HG03432 (cell line): ENCODE results near the gene ERBB3.
"Not testable (repeated sequence)": the region's sequence is repeated elsewhere in the genome, so short reads cannot be mapped to it uniquely, and the experiment has no call there.

Experiments
- ATAC-seq: cut with Tn5 transposase; IDR thresholded peaks from one replicate; pipeline ENCODE4 v1.9.1; 2021; ENCODE audit warnings: mild to moderate bottlenecking, moderate library complexity; ENCODE audit not compliant: unreplicated experiment

The ERBB3 gene

DNA sequence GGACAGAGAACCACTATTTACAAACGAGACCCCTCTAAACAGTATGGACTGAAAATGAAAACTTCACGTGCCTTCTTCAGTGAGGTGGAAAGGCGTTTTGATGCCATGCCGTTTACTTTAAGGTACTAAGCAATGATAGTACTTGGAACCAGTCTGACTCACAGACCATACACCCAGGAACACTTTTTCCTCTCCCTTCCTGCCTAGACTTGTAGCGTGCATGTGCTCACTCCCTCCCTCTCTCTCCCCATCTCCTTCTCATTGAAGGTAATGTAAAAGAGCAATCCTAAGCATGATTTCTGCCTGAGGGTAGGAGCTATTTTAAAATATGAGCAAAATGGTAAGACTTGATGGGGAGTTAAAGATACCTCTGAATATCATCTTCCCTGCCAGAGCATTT, 30.6 kb downstream of the ERBB3 start:
- no peak for ATAC-seq

DNA sequence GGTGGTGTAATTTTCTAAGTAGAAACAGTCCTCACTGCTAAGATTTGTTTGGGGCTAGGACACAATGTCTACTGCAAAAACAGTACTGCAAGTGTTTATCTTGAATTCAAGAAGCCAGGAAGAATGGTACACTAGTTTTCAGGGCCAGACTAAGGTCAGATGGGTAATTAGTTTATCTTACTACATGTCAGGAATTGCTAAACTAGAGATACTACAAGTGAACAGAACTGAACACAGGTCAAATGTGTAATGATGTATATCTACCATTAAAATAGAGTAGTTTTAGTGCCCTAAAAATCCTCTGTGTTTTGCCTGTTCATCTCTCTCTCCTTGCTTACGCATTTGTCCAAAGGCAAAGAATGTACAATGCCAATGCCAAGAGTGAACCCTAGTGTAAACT, 34.1 kb downstream of the ERBB3 start:
- no peak for ATAC-seq

DNA sequence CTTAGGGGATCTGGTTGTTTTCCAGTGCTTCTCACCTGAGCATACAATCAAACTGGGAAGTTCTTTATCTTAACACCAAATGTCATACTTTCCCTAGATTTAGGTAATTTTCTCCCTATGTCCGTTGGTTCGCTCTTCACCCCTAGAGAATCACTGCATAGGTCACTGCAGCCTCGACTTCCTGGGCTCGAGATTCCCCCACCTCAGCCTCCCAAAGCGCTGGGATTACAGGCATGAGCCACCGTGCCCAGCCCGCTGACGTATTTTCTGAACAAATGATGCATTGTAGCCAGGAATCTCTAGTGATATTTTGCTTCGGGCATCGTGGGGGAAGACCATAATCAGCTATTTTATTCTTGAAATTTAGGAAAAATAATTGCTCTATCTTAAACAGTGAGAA, 35.4 kb downstream of the ERBB3 start:
- ATAC-seq: no peak

DNA sequence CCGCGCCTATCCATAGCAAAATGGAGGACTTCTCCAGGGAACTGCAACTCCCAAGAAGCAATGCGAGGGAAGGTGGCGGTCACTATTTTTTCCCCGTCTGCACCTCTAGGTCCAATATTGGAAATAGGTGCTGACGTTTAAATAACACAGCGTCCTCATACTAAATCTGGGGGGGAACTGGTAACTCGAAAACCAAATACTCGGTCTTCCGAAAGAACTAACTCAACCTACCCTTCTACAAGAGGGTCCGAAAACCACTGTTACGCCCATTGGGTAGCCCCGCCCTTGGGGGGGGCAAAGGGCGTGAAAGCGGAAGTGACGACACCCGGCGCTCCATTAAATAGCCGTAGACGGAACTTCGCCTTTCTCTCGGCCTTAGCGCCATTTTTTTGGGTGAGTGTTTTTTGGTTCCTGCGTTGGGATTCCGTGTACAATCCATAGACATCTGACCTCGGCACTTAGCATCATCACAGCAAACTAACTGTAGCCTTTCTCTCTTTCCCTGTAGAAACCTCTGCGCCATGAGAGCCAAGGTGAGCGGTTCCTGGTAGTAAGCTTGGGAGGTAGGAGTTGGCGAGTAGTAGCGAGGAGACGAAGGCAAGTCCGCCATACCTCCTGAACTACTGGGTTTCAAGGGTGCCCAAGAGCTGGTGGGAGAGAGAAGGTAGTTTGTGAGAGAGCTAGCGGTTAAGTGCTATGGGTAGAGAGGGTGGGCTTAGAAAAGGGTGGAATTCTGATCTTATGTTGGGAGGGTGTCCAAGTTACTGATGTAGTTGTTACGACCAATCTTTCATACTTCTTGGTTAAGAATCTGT, 36.5 kb downstream of the ERBB3 start, which contains the start of gene RPL41:
Gene RPL41, plus strand, starts transcription at position 367 of the 815 bp plus-strand sequence.
- ATAC-seq: peak; percentile 43

DNA sequence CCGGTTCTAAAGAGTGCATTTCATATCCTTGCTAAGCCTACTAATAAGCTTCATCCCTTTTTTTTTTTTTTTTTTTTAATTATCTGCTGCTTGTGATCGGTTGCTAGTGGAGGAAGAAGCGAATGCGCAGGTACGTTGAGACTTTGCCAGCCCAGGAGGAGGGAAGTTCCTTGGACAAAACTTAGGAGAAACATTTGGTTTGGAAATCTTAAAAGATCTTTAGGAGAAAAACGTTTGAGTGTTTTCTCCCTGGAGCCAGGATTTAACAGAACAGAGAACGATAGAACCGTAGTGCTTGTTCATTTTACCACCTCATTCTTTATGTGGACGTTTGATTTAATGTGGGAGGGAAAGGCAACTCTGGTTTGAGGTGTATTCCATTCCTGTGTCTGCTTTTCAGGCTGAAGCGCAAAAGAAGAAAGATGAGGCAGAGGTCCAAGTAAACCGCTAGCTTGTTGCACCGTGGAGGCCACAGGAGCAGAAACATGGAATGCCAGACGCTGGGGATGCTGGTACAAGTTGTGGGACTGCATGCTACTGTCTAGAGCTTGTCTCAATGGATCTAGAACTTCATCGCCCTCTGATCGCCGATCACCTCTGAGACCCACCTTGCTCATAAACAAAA, 37.2 kb downstream of the ERBB3 start:
- not testable (repeated sequence) for ATAC-seq

DNA sequence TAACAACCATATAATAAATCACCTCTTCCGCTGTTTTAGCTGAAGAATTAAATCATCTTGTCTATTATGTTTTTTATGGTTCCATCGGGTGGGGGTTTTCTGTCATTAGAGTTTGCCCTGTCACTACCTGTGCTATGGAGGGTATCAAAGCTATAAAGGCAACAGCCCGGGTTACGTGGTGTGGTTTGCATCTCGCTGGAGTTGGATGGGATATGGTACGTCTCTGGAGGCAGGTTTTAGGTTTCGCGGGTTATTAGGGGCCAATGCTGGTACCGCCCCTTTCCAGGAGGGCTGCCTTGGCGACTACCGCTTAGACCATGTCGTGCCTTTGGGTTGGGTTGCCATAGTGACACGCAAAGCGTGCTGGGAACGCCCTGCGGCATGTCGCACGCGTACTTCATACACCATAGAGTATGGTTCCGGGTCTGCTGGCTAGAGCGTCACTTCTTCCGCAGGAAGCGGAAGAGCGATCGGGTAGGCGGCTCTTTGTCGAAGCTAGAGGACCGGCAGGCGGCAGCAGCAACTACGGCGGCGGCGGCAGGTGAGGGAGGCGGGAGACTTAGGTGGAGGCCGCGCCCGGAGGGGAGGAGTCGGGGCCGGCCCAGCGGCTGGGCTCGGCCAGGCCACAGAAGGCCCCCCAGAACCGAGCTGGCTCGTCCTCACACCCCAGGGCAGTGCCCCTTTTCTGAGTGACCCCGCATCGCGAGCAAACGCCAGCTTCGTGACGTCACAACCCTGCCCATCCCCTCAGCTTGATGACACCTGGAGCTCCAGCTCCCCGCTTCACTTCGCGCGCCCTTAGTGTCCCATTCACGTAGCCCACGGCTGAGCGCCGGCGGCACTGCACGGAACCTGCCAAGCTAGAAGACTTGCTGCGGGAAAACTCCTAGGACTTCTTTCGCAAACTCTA, 38.1 kb downstream of the ERBB3 start, which contains the start of gene ZC3H10:
Gene ZC3H10, plus strand, starts transcription at position 489 of the 910 bp plus-strand sequence. CDS start 2,297 bp downstream, outside the sequence.
- peak; percentile 76 for ATAC-seq

DNA sequence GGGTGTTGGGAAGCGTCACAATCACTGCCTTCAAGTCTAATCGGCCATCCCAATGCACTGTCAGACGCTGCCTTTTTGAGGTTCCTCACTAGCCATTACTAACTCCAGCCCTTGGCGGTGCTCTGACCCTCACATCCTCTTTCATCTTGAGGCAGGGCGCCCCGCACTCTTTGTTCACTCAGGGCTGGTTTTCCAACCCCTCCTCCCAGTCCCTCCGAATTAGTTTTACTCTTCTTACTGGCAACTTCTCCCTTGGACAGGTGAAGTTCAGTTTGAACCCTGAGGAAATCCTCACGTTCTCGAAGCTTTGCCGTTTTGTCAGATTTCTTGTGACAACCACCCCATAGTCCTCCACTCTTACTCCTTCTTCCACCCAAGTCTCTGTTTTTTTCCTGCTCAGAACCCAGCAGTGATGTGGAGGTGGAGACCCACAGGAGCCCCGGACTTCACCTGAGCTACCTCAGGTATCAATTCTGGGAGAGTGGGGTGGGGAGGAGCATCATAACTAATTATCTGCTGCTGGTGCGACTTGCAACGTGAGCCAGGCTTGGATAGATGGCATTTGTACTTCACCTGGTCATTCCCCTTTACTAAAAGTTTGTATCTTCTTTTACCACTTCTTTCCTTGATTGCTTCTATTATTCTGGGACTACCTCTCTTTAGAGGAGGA, 38.9 kb downstream of the ERBB3 start:
- peak; percentile 1 for ATAC-seq

DNA sequence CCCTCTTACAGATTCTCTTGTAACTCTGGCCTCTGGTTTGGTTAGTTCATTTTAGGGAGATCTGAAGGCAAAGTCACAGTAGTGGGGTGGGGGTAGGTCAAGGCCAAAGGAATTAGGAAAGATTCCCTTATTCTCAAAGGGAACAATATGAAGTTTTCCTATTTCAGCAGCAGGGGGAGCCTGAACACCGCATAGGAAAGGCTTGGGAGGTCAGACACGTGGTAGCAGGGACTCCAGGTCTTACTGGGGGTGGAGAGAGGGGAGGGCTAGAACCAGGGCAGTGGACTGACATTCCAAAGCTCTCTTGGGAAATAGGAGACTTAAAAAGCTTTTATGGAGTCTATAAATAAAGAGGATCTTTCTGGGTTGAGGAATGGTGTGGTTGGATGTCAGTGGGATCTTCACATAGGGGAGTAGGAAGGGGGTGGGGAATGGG, 39.4 kb downstream of the ERBB3 start:
- no peak for ATAC-seq

DNA sequence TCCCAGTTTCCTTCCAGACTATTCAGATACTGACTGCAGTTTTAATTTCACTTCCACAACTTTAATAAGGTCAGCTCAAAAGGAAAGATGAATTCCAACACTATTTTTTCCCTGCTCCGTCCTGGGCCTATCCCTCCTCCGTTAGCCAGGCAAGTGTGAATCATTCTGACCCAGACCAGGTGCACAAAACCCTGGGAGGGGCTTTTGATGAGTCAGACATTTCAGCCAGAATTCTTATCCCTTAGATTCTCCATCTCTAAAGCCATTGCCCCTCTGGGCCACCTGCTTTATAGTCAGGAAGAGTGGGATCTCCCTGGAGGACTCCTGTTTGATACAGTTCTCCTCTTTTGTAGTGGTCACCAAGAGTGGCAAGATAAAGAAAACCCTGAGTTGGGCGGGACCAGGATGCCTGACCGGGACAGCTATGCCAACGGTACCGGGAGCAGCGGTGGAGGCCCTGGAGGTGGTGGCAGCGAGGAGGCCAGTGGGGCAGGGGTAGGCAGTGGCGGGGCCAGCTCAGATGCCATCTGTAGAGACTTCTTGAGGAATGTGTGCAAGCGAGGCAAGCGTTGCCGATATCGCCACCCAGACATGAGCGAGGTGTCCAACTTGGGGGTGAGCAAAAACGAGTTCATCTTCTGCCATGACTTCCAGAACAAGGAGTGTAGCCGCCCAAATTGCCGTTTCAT, 40.3 kb downstream of the ERBB3 start:
- no peak for ATAC-seq

DNA sequence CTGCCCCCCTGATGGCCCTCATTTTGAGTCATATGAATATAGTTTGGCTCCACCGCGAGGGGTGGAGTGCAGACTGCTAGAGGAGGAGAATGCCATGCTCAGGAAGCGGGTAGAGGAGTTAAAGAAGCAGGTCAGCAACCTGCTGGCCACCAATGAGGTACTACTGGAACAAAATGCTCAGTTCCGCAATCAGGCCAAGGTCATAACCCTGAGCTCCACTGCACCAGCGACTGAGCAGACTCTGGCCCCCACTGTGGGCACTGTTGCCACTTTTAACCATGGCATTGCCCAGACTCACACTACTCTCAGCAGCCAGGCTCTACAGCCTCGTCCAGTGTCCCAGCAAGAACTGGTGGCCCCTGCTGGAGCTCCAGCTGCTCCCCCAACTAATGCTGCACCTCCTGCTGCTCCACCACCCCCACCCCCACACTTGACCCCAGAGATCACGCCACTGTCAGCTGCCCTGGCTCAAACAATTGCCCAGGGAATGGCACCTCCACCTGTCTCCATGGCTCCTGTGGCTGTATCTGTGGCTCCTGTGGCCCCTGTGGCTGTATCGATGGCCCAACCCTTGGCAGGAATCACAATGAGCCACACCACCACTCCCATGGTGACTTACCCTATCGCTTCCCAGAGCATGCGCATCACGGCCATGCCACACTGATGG, 41.4 kb downstream of the ERBB3 start:
- ATAC-seq: no peak

DNA sequence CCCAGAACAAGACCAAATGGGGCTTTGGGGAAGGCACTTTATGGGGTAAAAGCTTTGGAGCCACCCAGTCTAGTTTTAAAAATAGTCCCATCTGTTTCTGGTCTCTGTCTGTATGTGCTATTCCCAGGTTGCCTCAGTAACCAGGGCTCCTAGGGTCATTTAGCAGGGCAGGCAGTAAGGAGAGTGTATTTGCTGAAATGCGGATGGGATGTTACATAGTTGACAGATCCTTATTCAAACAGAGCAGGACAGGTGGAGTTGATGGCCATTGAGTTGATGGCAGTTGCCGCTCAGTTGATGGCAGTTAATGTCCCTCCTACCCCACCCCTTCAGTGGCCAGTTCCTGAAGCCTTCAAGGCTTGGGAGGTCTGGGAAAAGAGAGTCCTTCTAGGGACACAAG, 42.7 kb downstream of the ERBB3 start:
- no peak for ATAC-seq

DNA sequence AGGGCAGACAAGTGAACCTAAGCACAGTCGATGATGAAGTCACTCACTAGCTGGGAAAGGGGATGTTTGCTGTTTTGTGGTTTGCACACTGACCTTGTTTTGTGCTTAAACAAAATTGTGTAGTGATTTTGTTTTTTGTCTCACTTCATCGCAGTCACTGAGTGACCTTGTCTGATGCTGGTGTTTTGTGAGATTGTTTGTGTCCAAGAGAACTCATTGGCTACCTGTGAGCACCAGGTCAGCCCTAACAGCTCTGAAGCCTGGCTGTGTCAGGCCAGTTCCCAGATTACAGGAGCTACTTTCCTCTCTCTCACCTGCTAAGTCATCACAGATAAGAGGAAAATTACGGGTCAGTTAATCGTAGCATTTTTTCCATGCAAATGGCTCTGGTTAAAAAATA, 44.2 kb downstream of the ERBB3 start:
- ATAC-seq: no peak

DNA sequence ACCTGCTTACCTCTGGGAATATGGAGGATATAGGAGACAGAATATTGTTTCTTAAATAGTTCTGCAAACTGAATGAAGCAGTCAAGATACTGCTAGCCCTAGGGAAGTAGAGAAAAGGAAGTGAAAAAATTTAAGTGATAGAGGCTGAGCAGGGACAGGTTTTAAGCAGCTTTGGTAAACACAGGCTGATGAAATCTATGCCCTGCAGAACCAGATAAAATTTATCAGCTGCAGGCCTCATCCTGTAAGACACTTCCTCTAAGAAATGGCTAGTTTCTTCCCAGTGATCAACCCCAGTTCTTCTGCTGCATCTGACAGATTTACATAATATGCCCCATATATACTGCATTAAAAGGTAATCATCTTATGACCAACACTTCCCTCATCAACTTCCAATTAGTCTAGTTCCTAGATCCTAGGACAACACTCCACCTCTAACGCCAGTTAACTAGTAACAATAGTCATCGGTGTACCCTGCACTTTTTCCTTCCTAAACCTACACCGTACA, 46.8 kb downstream of the ERBB3 start:
- ATAC-seq: no peak

DNA sequence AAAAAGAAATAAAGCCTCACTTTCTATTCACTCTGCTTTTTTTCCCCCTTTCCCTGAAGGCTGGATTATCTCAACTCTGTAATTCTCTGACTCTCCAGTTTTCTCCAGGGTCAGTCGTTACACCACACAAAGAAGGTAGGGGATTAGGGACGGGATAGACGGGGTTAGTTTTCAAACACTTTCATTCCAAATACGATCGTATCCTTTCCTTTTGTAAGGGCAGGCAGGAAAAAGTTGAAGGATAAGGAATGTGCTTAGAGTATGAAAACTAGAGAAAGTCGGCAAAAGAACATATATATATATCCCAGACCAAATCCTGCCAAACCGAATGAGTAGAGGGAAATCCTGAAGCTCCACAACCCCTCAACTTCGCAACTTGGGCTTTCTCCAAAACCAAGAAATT, 47.5 kb downstream of the ERBB3 start:
- no peak for ATAC-seq

DNA sequence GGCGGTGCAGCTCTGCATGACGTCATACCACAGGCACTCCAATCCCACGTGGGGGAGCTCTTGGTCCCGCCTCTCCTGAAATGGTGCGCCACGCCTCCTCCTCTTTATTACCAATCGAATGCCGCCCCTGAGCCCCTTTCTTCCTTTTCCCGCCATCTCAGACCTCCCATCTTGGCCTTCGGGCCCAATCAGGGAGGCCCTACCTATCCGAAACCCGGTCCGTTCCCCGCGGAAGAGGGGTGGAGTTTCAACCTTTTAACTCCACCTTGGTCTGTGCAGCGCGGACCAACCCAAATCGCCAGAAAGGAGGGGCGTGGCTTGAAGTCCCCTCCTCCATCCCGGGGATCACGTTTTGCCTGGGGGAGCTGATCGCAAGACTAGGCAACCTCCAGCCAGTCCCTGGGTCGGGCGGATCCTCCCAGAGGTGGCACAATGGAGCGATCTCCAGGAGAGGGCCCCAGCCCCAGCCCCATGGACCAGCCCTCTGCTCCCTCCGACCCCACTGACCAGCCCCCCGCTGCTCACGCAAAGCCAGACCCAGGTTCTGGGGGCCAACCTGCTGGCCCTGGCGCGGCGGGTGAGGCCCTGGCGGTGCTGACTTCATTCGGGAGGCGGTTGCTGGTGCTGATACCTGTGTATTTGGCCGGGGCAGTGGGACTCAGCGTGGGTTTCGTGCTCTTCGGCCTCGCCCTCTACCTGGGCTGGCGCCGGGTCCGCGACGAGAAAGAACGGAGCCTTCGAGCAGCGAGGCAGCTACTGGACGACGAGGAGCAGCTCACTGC, 48.1 kb downstream of the ERBB3 start, which contains the start of gene ESYT1:
Gene ESYT1, plus strand, starts transcription at position 380 of the 782 bp plus-strand sequence. Its CDS starts 53 bp downstream, at position 433.
- peak; percentile 90 for ATAC-seq

DNA sequence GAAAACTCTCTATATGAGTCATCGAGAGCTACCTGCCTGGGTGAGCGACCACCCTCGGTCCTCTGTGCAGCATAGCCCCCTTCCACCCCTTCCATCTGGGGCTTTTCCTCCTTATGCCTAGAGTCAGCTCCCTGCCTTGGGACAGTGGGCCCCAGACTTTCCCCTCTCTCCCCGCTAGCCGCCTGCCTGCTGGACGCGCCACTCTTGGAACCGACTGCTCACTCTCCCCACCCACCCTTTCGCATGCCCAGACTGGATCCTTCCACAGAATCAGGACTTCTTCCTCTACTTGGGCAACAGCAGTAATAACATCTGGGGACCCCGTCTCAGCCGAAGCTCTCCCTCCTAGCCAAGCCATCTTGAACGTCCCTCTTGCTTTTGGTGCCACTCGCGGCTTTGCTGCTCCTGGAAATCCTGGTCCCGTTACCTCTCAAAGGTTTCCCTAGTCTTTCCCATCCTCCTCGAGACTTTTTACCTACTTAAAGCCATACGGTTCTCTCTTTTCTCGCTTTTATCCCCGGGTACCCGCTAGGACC, 48.8 kb downstream of the ERBB3 start:
- ATAC-seq: no peak

DNA sequence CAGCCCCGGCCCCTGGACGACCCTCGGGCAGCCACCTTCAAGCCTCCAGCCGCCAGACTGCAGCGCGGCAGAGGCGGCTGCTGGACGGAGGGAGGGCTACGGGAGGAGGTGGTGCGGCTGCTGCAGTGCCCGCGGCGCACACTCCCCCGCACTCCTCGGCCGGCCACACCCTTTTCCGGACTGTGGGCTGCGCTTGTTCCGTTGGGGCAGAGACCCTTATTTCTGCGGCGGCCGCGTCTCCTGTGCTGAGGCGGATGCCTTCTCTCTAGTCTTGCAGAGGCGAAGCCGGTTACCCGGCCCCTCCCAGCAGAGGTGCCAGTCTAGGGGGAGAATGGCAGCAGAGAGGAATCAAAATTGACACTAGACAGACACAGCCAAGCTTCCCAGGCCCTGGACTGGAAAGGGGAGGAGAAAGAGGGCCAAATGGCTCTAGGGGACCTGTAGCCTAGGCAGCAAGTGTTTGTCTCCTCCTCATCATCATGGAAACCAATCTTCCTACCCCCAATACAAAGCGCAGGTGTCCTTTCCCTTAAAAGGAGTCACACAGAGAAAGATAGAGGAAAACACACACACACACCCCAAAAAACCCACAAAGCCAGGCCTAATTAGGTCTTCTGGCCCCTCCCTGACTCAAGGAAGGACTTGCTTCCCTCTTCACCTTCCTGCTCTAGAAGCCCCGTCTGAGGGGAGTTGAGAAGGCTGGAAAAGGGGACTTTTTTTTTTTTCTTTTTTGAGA, 49.4 kb downstream of the ERBB3 start:
- peak; percentile 38 for ATAC-seq
